ENCODE data around the gene CSF1R. TPM values are rescaled to one million over a fixed set of nuclear protein-coding genes. Genes with fewer than 3 reads are reported as not detected.

Gene CSF1R
- total and polyA plus RNA-seq, 2 donors (not counting 3 experiments of a cell fraction or from before 2014, with no cell fraction given): not detected

DNA sequence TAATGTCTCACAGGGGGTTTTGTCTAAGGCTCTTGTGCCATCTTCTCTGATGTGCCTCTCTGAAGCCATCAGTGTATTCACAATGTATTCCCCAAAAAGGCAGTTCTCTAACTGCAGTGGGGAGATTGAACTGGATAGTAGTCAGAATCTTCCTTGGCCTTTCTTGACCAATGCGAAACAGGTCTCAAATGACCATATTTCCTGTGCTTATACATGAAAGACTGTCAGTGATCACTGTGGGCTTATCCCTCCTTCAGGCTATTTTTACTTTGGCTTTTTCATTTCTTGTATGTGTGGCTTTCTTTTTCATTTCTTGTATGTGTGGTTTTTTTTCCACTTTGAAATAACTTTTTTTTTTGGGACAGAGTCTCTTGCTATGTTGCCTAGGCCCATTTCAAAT, 66.1 kb downstream of the CSF1R start:
- H3K4me1 ChIP-seq (ENCODE audit: control insufficient read depth, extremely low read depth, insufficient read depth, low read length): peaks cover 49% of the 10 kb centered on the region
- ChIA-PET CTCF (interaction anchor here (0.8 kb wide), 1 partner anchor 198 kb away, joined by 3 read pairs; no protein-coding TSS in a partner anchor), POLR2A (no interaction called here)
- H4K20me1 ChIP-seq (replicated peaks; ENCODE audit: control insufficient read depth, extremely low read depth, insufficient read depth, low read length): no peaks in the 10 kb centered on the region
- H3K79me2 ChIP-seq (ENCODE audit: control insufficient read depth, insufficient read depth, low read length): peaks cover 8% of the 10 kb centered on the region
- DNase-seq (ENCODE audit: low read depth, low spot score): no peak
- intact Hi-C loops (cut with micrococcal nuclease): no loop called here
- dilution Hi-C loops (cut with MboI; ENCODE audit: extremely low pct_ligation_motif_present, low sequenced_read_pairs): no loop called here
- TF ChIP-seq FOS (IDR thresholded peaks at IDR 0.05; ENCODE audit: borderline replicate concordance, insufficient read depth, low read length) (no peak), JUN (IDR thresholded peaks at IDR 0.05; ENCODE audit: borderline replicate concordance, insufficient read depth, insufficient read length, low read depth) (no peak)
- TF ChIP-seq, protein P1, sequence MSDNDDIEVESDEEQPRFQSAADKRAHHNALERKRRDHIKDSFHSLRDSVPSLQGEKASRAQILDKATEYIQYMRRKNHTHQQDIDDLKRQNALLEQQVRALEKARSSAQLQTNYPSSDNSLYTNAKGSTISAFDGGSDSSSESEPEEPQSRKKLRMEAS (IDR thresholded peaks at IDR 0.05; ENCODE audit: insufficient read depth, insufficient read length): no peak
- H3K9me3 ChIP-seq (replicated peaks; ENCODE audit: control insufficient read depth, insufficient read depth, low read length): no peaks in the 10 kb centered on the region
- H3K27me3 ChIP-seq (ENCODE audit: control insufficient read depth in 2 of 2, insufficient read depth in 2 of 2, low read length in 2 of 2): no peaks in the 10 kb centered on the region
- FAIRE-seq: no peak
- H2AFZ ChIP-seq (ENCODE audit: low read depth, low read length): no peak overlapping the region
- peaks cover 11 to 15% of the 10 kb centered on the region in 2 experiments for H3K36me3 ChIP-seq (ENCODE audit: control insufficient read depth in 2 of 2, extremely low read depth in 1 of 2, insufficient read depth in 2 of 2, low read length in 2 of 2)
- H3K4me3 ChIP-seq (replicated peaks in 1 of 3; ENCODE audit: insufficient read depth in 1 of 3, low read depth in 1 of 3, low read length in 3 of 3): no peak overlapping the region
- H3K9me1 ChIP-seq (replicated peaks; ENCODE audit: control insufficient read depth, extremely low read depth, insufficient read depth, low read length): no peaks in the 10 kb centered on the region
- H3K9ac ChIP-seq (replicated peaks; ENCODE audit: extremely low read depth, insufficient read depth, low read length): no peak overlapping the region
- no TSS peak for BruUV-seq (replicated peaks)
- no peak overlapping the region for H3K4me2 ChIP-seq (ENCODE audit: insufficient read depth, low read length)
- H3K27ac ChIP-seq (ENCODE audit: insufficient read depth, low read depth, low read length): peak overlapping the region; percentile 92

DNA sequence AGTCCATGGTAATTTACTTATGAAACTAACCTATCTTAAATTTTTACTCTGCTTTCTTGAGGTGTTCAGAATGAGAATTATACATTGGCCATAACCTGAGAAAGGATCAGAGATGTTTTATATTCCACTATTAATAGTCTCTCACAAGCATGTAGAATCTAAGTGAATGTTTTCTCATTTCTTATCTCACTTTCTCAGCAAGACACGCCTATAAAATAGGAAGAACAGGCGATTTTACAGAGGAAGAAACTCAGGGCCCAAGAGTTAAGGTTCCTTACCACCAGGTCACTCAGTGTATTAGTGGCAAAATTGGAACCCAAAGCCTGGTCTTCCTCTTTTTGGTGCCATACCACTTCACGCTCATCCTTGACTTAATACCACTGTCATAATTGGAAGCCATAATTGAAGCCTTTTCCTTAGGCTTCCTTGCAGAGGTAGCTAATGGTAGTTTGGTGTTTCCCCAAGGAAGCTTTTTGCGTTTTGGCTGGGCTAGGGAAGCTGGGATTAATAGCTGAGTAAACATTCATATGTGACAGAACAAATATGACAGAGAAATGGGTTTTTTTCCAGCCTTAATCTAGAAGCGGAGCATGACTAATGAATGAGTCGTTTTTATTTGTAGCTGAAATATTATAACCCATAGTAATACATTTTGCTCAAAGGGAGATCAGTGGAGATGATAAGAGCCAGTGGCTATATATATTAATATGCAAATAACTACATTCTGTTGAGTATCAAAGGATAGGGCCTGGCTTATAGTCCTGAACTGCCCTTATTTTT, 68.9 kb downstream of the CSF1R start:
- H3K4me2 ChIP-seq (ENCODE audit: insufficient read depth, low read length): peak overlapping the region; percentile 40
- dilution Hi-C loops (cut with MboI; ENCODE audit: extremely low pct_ligation_motif_present, low sequenced_read_pairs): no loop called here
- H3K27ac ChIP-seq (ENCODE audit: insufficient read depth, low read depth, low read length): peak overlapping the region; percentile 61
- POLR2A ChIA-PET: no interaction called here
- H3K27me3 ChIP-seq (ENCODE audit: control insufficient read depth in 2 of 2, insufficient read depth in 2 of 2, low read length in 2 of 2): no peaks in the 10 kb centered on the region
- H4K20me1 ChIP-seq (replicated peaks; ENCODE audit: control insufficient read depth, extremely low read depth, insufficient read depth, low read length): no peaks in the 10 kb centered on the region
- H3K36me3 ChIP-seq (ENCODE audit: control insufficient read depth in 2 of 2, extremely low read depth in 1 of 2, insufficient read depth in 2 of 2, low read length in 2 of 2): peaks cover 15 to 20% of the 10 kb centered on the region in 2 experiments
- H3K79me2 ChIP-seq (ENCODE audit: control insufficient read depth, insufficient read depth, low read length): peaks cover 4% of the 10 kb centered on the region
- DNase-seq (ENCODE audit: low read depth, low spot score) (peak; percentile 69), FAIRE-seq (peak; percentile 83)
- intact Hi-C loops (cut with micrococcal nuclease): no loop called here
- no peaks in the 10 kb centered on the region for H3K9me3 ChIP-seq (replicated peaks; ENCODE audit: control insufficient read depth, insufficient read depth, low read length)
- peak overlapping the region; percentile 34 for H3K9ac ChIP-seq (replicated peaks; ENCODE audit: extremely low read depth, insufficient read depth, low read length)
- no peak overlapping the region for H3K4me3 ChIP-seq (replicated peaks in 1 of 3; ENCODE audit: insufficient read depth in 1 of 3, low read depth in 1 of 3, low read length in 3 of 3)
- TF ChIP-seq MYC (IDR thresholded peaks at IDR 0.05; ENCODE audit: low read depth, low read length) (no peak), EZH2 (IDR thresholded peaks at IDR 0.05; ENCODE audit: borderline replicate concordance, low read depth, low read length, severe bottlenecking) (no peak), POLR2AphosphoS5 (IDR thresholded peaks at IDR 0.05; ENCODE audit: insufficient read depth, low read depth, low read length) (no peak), POLR2A (IDR thresholded peaks at IDR 0.05; ENCODE audit: low read depth, low read length) (no peak), GATA2 (IDR thresholded peaks at IDR 0.05; ENCODE audit: insufficient read depth, insufficient read length, low read depth, low read length) (peak; percentile 96), FOS (IDR thresholded peaks at IDR 0.05; ENCODE audit: borderline replicate concordance, insufficient read depth, low read length) (peak; percentile 66)
- H3K9me1 ChIP-seq (replicated peaks; ENCODE audit: control insufficient read depth, extremely low read depth, insufficient read depth, low read length): no peaks in the 10 kb centered on the region
- no TSS peak for BruUV-seq (replicated peaks)
- no peak overlapping the region for H2AFZ ChIP-seq (ENCODE audit: low read depth, low read length)
- CTCF ChIA-PET: interaction anchor here (0.8 to 2.5 kb wide), 6 partner anchors 10 to 58 kb away, joined by 3 to 12 read pairs (median 4); no protein-coding TSS in a partner anchor
- H3K4me1 ChIP-seq (ENCODE audit: control insufficient read depth, extremely low read depth, insufficient read depth, low read length): peaks cover 38% of the 10 kb centered on the region
